PC-9 (cell line): ENCODE results near the gene APCDD1. TPM values are rescaled to one million over a fixed set of nuclear protein-coding genes. Genes with fewer than 3 reads are reported as not detected.
"Not testable (repeated sequence)": the region's sequence is repeated elsewhere in the genome, so short reads cannot be mapped to it uniquely, and the experiment has no call there.

ENCODE experiments used
- BruUV-seq: library from RNA; stranded (reverse); fragments of 400-500 nt; replicated peaks from 2 replicates; lab custom pipeline; 2021; lab: Mats Ljungman, UMichigan
- CTCF ChIA-PET: fragments of 300-600 bp; sonication (Branson Sonifier 250); formaldehyde crosslinking; loops from one replicate; lab custom pipeline; 2022; ENCODE audit warnings: antibody characterized with exemption; lab: Charles Lee
- POLR2A ChIA-PET: fragments of 300-600 bp; sonication (Branson Sonifier 250); formaldehyde crosslinking; loops from one replicate; lab custom pipeline; 2022; ENCODE audit warnings: antibody characterized with exemption; ENCODE audit not compliant: unreplicated experiment; lab: Charles Lee
- DNase-seq, 2 experiments: peaks; one replicate each; pipeline versions ENCODE4 v3.0.0 to v3.0.0-alpha.2; 2015 to 2022; ENCODE audit warnings: mixed read lengths in 1 of 2
- H2AFZ ChIP-seq: fragments of 200-600 bp; sonication (generic); 2 replicates; pipeline ENCODE4 v1.8.1; 2017; ENCODE audit warnings: antibody characterized with exemption
- H3F3A ChIP-seq: fragments of 200-600 bp; sonication (generic); 2 replicates; pipeline ENCODE4 v1.8.1; 2017; ENCODE audit warnings: antibody characterized with exemption, mild to moderate bottlenecking, low read depth; ENCODE audit not compliant: insufficient read depth
- H3K27ac ChIP-seq: fragments of 200-600 bp; sonication (generic); 2 replicates; pipeline ENCODE4 v1.6.1; 2016; ENCODE audit warnings: mixed run types
- H3K27me3 ChIP-seq: fragments of 200-600 bp; sonication (generic); 2 replicates; pipeline ENCODE4 v1.6.1; 2016; ENCODE audit warnings: low read depth, mixed run types; ENCODE audit not compliant: insufficient read depth
- H3K36me3 ChIP-seq: fragments of 200-600 bp; sonication (generic); 2 replicates; pipeline ENCODE4 v1.6.1; 2016; ENCODE audit warnings: low read depth, mixed run types
- H3K4me1 ChIP-seq: fragments of 200-600 bp; sonication (generic); replicated peaks from 2 replicates; pipeline ENCODE4 v1.6.1; 2016; ENCODE audit warnings: mixed run types; ENCODE audit not compliant: insufficient read depth
- H3K4me2 ChIP-seq: fragments of 200-600 bp; sonication (generic); 2 replicates; pipeline ENCODE4 v1.6.1; 2017; ENCODE audit warnings: mixed run types
- H3K4me3 ChIP-seq: fragments of 200-600 bp; sonication (generic); 2 replicates; pipeline ENCODE4 v1.6.1; 2016; ENCODE audit warnings: mixed run types
- H3K79me2 ChIP-seq: fragments of 200-600 bp; sonication (generic); 2 replicates; pipeline ENCODE4 v1.6.1; 2017; ENCODE audit warnings: low read depth, mixed run types
- H3K9me2 ChIP-seq: fragments of 200-600 bp; sonication (generic); 2 replicates; pipeline ENCODE4 v1.8.1; 2017; ENCODE audit warnings: mild to moderate bottlenecking; ENCODE audit not compliant: insufficient read depth
- H3K9me3 ChIP-seq: fragments of 200-600 bp; sonication (generic); 2 replicates; pipeline ENCODE4 v1.8.1; 2016; ENCODE audit warnings: low read depth; ENCODE audit not compliant: insufficient read depth
- H4K20me1 ChIP-seq: fragments of 200-600 bp; sonication (generic); 2 replicates; pipeline ENCODE4 v1.8.1; 2017; ENCODE audit not compliant: insufficient read depth
- EZH2 ChIP-seq: fragments of 200-600 bp; sonication (generic); IDR thresholded peaks from 2 replicates; pipeline ENCODE4 v1.8.0; 2017; ENCODE audit warnings: antibody characterized with exemption, low read depth
- intact Hi-C: fragments of 100-400 bp; cut with micrococcal nuclease; formaldehyde crosslinking; loops from one replicate; pipeline ENCODE4 v1.10.0; 2022; ENCODE audit not compliant: unreplicated experiment
- total RNA-seq: library from RNA; stranded (reverse); gene quantifications from 2 replicates; pipeline ENCODE4 v1.2.3, GENCODE V29; 2021
- TF ChIP-seq, protein P1 (sequence below): fragments of 200-600 bp; sonication (generic); conservative IDR thresholded peaks from 2 replicates; pipeline ENCODE4 v1.6.1; 2017; ENCODE audit warnings: mixed run types, antibody characterized with exemption, mild to moderate bottlenecking, moderate library complexity

The APCDD1 gene
- total RNA-seq, 1 experiment from 2014 or later = not detected

DNA sequence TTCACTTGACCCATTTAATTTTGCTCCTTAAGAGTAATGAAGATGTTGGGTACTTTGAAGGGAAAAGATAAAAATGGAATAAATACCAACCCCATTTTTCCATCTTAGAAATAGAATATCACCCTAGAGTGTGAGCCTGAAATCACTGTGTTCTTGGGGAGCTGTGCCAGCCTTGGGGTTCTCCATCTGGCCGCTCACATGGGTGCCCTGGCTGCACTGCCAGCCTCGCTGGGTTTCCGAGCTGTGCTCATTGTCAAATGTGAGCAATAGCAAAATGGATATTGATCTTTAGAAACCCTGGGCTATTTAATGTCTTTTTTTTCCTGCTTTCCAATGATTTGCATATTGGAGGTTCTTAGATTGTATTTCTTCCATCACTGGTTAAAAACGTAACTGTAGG lies 9.3 kb downstream of the APCDD1 start:
- H3K27ac ChIP-seq = no peak overlapping the region
- H3F3A ChIP-seq = no peaks in the 10 kb centered on the region
- H3K9me3 ChIP-seq = no peaks in the 10 kb centered on the region
- no peaks in the 10 kb centered on the region for H3K79me2 ChIP-seq
- TF ChIP-seq EZH2 = no peak
- TF ChIP-seq, protein P1, sequence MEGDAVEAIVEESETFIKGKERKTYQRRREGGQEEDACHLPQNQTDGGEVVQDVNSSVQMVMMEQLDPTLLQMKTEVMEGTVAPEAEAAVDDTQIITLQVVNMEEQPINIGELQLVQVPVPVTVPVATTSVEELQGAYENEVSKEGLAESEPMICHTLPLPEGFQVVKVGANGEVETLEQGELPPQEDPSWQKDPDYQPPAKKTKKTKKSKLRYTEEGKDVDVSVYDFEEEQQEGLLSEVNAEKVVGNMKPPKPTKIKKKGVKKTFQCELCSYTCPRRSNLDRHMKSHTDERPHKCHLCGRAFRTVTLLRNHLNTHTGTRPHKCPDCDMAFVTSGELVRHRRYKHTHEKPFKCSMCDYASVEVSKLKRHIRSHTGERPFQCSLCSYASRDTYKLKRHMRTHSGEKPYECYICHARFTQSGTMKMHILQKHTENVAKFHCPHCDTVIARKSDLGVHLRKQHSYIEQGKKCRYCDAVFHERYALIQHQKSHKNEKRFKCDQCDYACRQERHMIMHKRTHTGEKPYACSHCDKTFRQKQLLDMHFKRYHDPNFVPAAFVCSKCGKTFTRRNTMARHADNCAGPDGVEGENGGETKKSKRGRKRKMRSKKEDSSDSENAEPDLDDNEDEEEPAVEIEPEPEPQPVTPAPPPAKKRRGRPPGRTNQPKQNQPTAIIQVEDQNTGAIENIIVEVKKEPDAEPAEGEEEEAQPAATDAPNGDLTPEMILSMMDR = no peak
- no peaks in the 10 kb centered on the region for H3K36me3 ChIP-seq
- intact Hi-C loops = no loop called here
- H2AFZ ChIP-seq = no peak overlapping the region
- no peak overlapping the region for H3K4me2 ChIP-seq
- ChIA-PET CTCF (no interaction called here), POLR2A (no interaction called here)
- DNase-seq = no peak
- BruUV-seq = no TSS peak
- H3K27me3 ChIP-seq = no peaks in the 10 kb centered on the region
- H3K4me3 ChIP-seq = no peak overlapping the region
- no peaks in the 10 kb centered on the region for H3K9me2 ChIP-seq
- H3K4me1 ChIP-seq = no peaks in the 10 kb centered on the region
- H4K20me1 ChIP-seq = no peaks in the 10 kb centered on the region

DNA sequence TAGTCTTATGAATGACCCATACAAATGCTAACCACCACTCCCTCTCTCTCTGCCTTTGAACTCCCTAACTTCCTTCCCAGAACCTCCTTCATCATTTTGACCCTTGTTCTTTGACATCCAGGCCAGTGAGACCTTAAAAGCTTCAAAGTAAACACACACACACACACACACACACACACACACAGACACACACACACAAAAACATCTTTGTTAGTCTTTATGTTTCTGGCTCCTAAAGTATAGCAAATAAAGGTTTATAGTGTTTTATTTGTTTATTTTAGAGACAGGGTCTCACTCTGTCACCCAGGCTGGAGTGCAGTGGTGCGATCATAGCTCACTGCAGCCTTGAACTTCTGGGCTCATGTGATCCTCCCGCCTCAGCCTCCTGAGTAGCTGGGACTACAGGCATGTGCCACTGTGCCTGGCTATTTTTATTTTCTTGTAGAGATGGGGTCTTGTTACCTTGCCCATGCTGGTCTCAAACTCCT lies 9.8 kb downstream of the APCDD1 start:
- H3K4me3 ChIP-seq, H3K4me1 ChIP-seq, H3K9me2 ChIP-seq, DNase-seq, CTCF ChIA-PET, POLR2A ChIA-PET, H3K27ac ChIP-seq, H2AFZ ChIP-seq, H3K4me2 ChIP-seq, BruUV-seq, H3F3A ChIP-seq, H4K20me1 ChIP-seq, H3K27me3 ChIP-seq, H3K9me3 ChIP-seq, H3K79me2 ChIP-seq, H3K36me3 ChIP-seq, intact Hi-C loops: not testable (repeated sequence)

DNA sequence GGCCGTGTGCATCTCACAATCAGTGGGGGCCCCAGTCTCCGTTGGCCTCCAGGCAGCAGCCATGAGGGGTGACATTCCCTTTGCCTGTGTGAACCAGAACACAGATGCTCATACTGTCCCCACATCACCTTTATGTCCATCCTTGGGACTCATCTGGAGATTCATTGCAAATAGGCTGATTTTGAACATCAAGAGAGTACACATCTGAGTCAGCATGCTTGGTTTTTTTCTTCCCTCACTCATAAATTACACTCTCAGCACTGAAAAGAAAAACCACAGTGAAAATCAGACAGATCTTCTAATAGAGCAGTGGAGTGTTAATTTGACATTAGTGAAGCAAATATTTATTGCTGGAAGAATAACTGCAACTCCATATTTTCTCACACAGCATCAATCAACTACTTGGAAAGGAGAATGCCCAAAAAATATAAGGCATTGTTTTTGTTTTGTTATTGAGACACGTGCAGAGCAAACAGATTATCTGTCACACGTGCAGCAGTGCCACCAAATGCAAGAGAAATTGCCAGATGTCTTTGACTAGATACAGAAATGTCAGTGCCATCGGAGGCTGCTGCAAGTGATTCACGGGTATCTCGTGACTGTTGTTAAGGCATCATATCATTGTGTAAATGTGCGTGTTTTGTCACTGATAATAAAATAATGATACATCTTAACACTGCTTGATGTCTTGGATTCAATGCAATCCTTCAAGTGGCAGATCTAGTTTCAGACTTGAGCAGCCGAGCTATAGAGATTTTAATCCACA lies 10.9 kb downstream of the APCDD1 start:
- H3K4me3 ChIP-seq = no peak overlapping the region
- intact Hi-C loops = no loop called here
- no peaks in the 10 kb centered on the region for H3K9me2 ChIP-seq
- BruUV-seq = no TSS peak
- H3K9me3 ChIP-seq = no peaks in the 10 kb centered on the region
- no peak overlapping the region for H3K4me2 ChIP-seq
- H3F3A ChIP-seq = no peaks in the 10 kb centered on the region
- DNase-seq = no peak
- ChIA-PET CTCF (no interaction called here), POLR2A (no interaction called here)
- H3K4me1 ChIP-seq = no peaks in the 10 kb centered on the region
- H2AFZ ChIP-seq = no peak overlapping the region
- no peaks in the 10 kb centered on the region for H4K20me1 ChIP-seq
- H3K36me3 ChIP-seq = no peaks in the 10 kb centered on the region
- no peaks in the 10 kb centered on the region for H3K27me3 ChIP-seq
- no peaks in the 10 kb centered on the region for H3K79me2 ChIP-seq
- no peak overlapping the region for H3K27ac ChIP-seq
- TF ChIP-seq EZH2 = no peak
- TF ChIP-seq, protein P1 = no peak
